IPS DF 19.7 (cell line): Measurements from ENCODE around the gene RAB10.
"Not testable (repeated sequence)": the region's sequence is repeated elsewhere in the genome, so short reads cannot be mapped to it uniquely, and the experiment has no call there.

Experiments used
- DNase-seq: peaks from one replicate; pipeline ENCODE4 v3.0.0-alpha.2; 2013; ENCODE audit warnings: low read depth, low spot score

Gene RAB10

GRCh38 chr2:26058390-26058789 is 24.5 kb downstream of the RAB10 start:
- DNase-seq, result no peak

GRCh38 chr2:26059542-26059941 is 25.7 kb downstream of the RAB10 start:
- DNase-seq, result no peak

GRCh38 chr2:26061539-26061938 is 27.7 kb downstream of the RAB10 start:
- DNase-seq, result no peak

- DNase-seq, result no peak
Measured at GRCh38 chr2:26064846-26065245, 31.0 kb downstream of the RAB10 start.

GRCh38 chr2:26067186-26067974 is 33.5 kb downstream of the RAB10 start:
- no peak for DNase-seq

GRCh38 chr2:26067980-26068507 is 34.2 kb downstream of the RAB10 start:
- DNase-seq, result no peak

GRCh38 chr2:26068602-26069298 is 34.9 kb downstream of the RAB10 start:
- DNase-seq, result no peak

GRCh38 chr2:26070730-26071129 is 36.8 kb downstream of the RAB10 start:
- no peak for DNase-seq

GRCh38 chr2:26072925-26073768 is 39.3 kb downstream of the RAB10 start:
- DNase-seq, result no peak

GRCh38 chr2:26073830-26074229 is 39.9 kb downstream of the RAB10 start:
- no peak for DNase-seq

- DNase-seq, result no peak
Measured at GRCh38 chr2:26074676-26075075, 40.8 kb downstream of the RAB10 start.

- no peak for DNase-seq
Measured at GRCh38 chr2:26075173-26075572, 41.3 kb downstream of the RAB10 start.

- DNase-seq, result no peak
Measured at GRCh38 chr2:26076001-26076587, 42.2 kb downstream of the RAB10 start.

- DNase-seq, result no peak
Measured at GRCh38 chr2:26077291-26077690, 43.4 kb downstream of the RAB10 start.

- DNase-seq, result no peak
Measured at GRCh38 chr2:26078939-26079338, 45.1 kb downstream of the RAB10 start.

- no peak for DNase-seq
Measured at GRCh38 chr2:26080356-26080755, 46.5 kb downstream of the RAB10 start.

- not testable (repeated sequence) for DNase-seq
Measured at GRCh38 chr2:26080925-26081324, 47.0 kb downstream of the RAB10 start.

GRCh38 chr2:26081556-26081955 is 47.7 kb downstream of the RAB10 start:
- DNase-seq, result no peak

- DNase-seq, result no peak
Measured at GRCh38 chr2:26086155-26086637, 52.3 kb downstream of the RAB10 start.

GRCh38 chr2:26086779-26087178 is 52.9 kb downstream of the RAB10 start:
- DNase-seq, result no peak

GRCh38 chr2:26088038-26088643 is 54.3 kb downstream of the RAB10 start:
- no peak for DNase-seq
